Peyer's patch (tissue), 4 donors: Measurements from ENCODE around the gene MYBPC1.

ENCODE experiments used
- POLR2A ChIP-seq, 2 donors: fragments of 450-650 bp; IDR thresholded peaks; one replicate each; pipeline ENCODE4 v1.5.1; 2017; ENCODE audit warnings: antibody characterized with exemption in 2 of 2, mild to moderate bottlenecking in 2 of 2, moderate library complexity in 2 of 2
- TF ChIP-seq, protein P1 (sequence below), 6 experiments: fragments of 450-650 bp in 4 of 6; fragments of 200-600 bp in 2 of 6; sonication (generic) in 1 of 6; IDR thresholded peaks; one replicate each; pipeline ENCODE4 v1.5.1; 2017 to 2019; ENCODE audit warnings: antibody characterized with exemption in 6 of 6, mild to moderate bottlenecking in 3 of 6, moderate library complexity in 1 of 6

DNA sequence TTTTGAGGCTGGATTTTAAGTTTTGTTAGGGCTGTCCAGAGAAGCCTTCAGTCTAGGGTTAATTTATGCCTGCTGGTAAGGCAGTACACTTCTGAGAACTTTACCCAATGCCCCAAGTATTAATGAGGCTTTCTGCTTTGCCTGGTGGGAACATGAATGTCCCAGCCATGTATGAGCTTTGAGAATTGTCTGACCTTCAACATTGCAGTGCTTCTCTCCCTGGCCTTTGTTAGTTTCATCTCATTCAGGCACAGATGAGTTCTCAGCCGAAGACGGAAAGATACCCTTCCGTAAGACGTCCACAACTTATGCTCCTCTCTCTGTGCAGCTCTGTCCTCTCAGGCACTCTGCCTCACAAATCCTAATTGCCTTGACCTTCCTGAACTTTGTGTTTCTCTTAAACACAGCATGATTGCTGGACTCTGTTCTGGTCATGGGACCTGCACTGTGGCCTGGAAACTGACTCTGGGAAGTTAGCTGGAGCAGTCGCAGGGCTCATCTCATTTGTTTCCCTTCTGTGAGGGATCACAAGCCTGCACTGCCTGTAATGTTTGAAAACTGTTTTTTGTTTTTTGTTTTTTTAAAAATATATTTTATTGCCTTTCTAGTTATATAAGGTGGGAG lies 118.4 kb downstream of the MYBPC1 start:
- TF ChIP-seq, protein P1, sequence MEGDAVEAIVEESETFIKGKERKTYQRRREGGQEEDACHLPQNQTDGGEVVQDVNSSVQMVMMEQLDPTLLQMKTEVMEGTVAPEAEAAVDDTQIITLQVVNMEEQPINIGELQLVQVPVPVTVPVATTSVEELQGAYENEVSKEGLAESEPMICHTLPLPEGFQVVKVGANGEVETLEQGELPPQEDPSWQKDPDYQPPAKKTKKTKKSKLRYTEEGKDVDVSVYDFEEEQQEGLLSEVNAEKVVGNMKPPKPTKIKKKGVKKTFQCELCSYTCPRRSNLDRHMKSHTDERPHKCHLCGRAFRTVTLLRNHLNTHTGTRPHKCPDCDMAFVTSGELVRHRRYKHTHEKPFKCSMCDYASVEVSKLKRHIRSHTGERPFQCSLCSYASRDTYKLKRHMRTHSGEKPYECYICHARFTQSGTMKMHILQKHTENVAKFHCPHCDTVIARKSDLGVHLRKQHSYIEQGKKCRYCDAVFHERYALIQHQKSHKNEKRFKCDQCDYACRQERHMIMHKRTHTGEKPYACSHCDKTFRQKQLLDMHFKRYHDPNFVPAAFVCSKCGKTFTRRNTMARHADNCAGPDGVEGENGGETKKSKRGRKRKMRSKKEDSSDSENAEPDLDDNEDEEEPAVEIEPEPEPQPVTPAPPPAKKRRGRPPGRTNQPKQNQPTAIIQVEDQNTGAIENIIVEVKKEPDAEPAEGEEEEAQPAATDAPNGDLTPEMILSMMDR (IDR thresholded peaks at IDR 0.05) = no peak
- no peak for TF ChIP-seq POLR2A (IDR thresholded peaks at IDR 0.05)
